Nephron (organoid): Measurements from ENCODE around the gene F7.
A peak's percentile ranks its signal among the peaks of the same experiment; 100 is the strongest.

ENCODE experiments used
- H3K27ac Mint-ChIP-seq, 3 experiments: 2 replicates each; pipeline ENCODE4 v1.8.0; 2020; ENCODE audit warnings: mixed read lengths in 3 of 3, mild to moderate bottlenecking in 2 of 3, moderate library complexity in 1 of 3
- H3K27me3 Mint-ChIP-seq: 2 replicates; pipeline ENCODE4 v1.8.0; 2021; ENCODE audit warnings: low read depth, mild to moderate bottlenecking, moderate library complexity, mixed read lengths
- H3K36me3 Mint-ChIP-seq: 2 replicates; pipeline ENCODE4 v1.8.0; 2020; ENCODE audit warnings: low read depth, mixed read lengths
- H3K4me1 Mint-ChIP-seq: 2 replicates; pipeline ENCODE4 v1.8.0; 2020; ENCODE audit warnings: mixed read lengths
- H3K4me3 Mint-ChIP-seq, 3 experiments: 2 replicates each; pipeline ENCODE4 v1.8.0; 2020; ENCODE audit warnings: mild to moderate bottlenecking in 3 of 3, mixed read lengths in 3 of 3, moderate library complexity in 2 of 3
- H3K9me3 Mint-ChIP-seq: 2 replicates; pipeline ENCODE4 v1.8.0; 2020; ENCODE audit warnings: mixed read lengths
- TF ChIP-seq, protein P1 (sequence below), 3 experiments: fragments of 200-600 bp; sonication (generic); IDR thresholded peaks; one replicate each; pipeline ENCODE4 v1.5.0; 2021; ENCODE audit warnings: antibody characterized with exemption in 3 of 3; ENCODE audit not compliant: unreplicated experiment in 3 of 3

F7 gene

GRCh38 chr13:113084094-113084942 is 21.3 kb upstream of the F7 start:
- peaks cover 19% of the 10 kb centered on the region for H3K27me3 Mint-ChIP-seq
- H3K9me3 Mint-ChIP-seq, result no peaks in the 10 kb centered on the region
- H3K36me3 Mint-ChIP-seq, result peaks cover 23% of the 10 kb centered on the region
- TF ChIP-seq, protein P1, sequence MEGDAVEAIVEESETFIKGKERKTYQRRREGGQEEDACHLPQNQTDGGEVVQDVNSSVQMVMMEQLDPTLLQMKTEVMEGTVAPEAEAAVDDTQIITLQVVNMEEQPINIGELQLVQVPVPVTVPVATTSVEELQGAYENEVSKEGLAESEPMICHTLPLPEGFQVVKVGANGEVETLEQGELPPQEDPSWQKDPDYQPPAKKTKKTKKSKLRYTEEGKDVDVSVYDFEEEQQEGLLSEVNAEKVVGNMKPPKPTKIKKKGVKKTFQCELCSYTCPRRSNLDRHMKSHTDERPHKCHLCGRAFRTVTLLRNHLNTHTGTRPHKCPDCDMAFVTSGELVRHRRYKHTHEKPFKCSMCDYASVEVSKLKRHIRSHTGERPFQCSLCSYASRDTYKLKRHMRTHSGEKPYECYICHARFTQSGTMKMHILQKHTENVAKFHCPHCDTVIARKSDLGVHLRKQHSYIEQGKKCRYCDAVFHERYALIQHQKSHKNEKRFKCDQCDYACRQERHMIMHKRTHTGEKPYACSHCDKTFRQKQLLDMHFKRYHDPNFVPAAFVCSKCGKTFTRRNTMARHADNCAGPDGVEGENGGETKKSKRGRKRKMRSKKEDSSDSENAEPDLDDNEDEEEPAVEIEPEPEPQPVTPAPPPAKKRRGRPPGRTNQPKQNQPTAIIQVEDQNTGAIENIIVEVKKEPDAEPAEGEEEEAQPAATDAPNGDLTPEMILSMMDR (IDR thresholded peaks at IDR 0.05; ENCODE audit: unreplicated experiment in 3 of 3), result no peak
- H3K4me1 Mint-ChIP-seq, result peaks cover 20% of the 10 kb centered on the region
- H3K27ac Mint-ChIP-seq, result no peak overlapping the region
- no peak overlapping the region for H3K4me3 Mint-ChIP-seq

GRCh38 chr13:113084943-113085540 is 20.5 kb upstream of the F7 start:
- H3K4me1 Mint-ChIP-seq, result peaks cover 22% of the 10 kb centered on the region
- H3K4me3 Mint-ChIP-seq, result no peak overlapping the region

DNA sequence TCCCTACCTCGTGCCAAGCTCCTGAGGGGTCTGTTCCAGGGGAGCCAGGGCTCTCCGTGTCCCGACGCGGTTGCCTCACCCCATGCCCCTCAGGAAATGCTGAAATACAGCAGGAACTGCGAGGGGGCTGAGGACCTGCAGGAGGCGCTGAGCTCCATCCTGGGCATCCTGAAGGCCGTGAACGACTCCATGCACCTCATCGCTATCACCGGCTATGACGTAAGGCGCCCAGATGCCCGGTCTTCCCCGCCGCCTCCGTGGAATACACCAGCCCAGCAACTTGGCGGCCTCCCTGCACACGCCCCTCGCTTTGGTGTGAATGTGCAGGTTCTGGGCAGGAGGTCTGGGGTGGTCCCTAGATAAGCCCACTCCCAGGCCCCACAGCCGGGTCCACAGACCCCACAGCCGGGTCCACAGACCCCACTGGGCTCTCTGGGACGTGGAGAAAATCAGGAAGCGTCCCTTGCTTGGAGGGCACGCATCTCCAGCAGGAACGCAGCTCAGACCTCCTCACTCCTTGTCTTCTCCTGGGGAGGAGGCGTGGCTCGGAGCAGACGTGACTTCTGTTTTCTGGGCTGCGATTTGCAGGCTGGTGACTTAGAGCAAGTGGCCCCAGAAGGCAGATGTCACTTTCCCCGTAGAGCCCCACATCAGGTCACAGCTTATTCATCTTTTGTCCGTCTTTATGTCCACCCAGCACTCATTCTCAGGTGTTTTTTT is 19.4 kb upstream of the F7 start:
- peaks cover 27% of the 10 kb centered on the region for H3K4me1 Mint-ChIP-seq
- TF ChIP-seq, protein P1 (IDR thresholded peaks at IDR 0.05; ENCODE audit: unreplicated experiment in 3 of 3), result peak in 1 of 3 experiments; percentile 10
- H3K9me3 Mint-ChIP-seq, result no peaks in the 10 kb centered on the region
- no peak overlapping the region for H3K4me3 Mint-ChIP-seq
- peaks cover 29% of the 10 kb centered on the region for H3K27me3 Mint-ChIP-seq
- peaks cover 25% of the 10 kb centered on the region for H3K36me3 Mint-ChIP-seq
- no peak overlapping the region for H3K27ac Mint-ChIP-seq

More at GRCh38 chr13:113084943-113085540, 20.5 kb upstream of the F7 start:
- peaks cover 21% of the 10 kb centered on the region for H3K36me3 Mint-ChIP-seq
- peaks cover 25% of the 10 kb centered on the region for H3K27me3 Mint-ChIP-seq
- no peak overlapping the region for H3K27ac Mint-ChIP-seq
- no peaks in the 10 kb centered on the region for H3K9me3 Mint-ChIP-seq
- TF ChIP-seq, protein P1 (IDR thresholded peaks at IDR 0.05; ENCODE audit: unreplicated experiment in 3 of 3), result no peak

DNA sequence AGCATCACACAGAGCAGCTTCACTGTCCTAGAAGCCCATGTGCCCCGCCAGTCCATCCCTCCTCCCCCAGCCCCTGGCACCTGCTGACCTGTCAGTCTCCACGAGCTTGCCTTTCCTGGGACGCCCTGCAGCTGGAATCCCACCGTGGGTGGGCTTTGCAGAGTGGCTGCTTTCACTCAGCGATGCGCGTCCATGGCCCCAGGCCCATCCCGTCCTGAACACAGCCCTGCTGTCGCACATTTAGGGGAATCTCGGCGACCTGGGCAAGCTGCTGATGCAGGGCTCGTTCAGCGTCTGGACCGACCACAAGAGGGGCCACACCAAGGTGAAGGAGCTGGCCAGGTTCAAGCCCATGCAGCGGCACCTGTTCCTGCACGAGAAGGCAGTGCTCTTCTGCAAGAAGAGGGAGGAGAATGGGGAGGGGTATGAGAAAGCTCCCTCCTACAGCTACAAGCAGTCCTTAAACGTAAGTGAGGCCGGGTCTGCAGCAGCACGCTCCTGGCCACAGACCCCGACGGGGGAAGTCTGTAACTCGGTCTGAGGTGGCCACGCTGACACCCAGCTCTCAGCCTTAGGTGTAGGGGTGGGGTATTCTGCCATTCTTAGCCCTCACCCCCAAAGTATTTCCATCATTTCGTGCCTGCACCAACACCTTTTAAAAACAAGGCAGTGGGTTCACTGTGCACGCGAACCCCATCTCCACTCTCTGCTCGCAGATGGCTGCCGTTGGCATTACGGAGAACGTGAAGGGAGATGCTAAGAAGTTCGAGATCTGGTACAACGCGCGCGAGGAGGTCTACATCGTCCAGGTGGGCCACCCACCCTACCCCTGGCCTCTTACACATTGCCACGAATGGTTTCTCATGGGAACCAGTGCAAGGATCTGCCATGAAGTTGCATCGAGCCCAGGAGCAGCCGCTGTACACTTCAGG is 18.3 kb upstream of the F7 start:
- H3K4me1 Mint-ChIP-seq, result peaks cover 23% of the 10 kb centered on the region
- H3K36me3 Mint-ChIP-seq, result peaks cover 26% of the 10 kb centered on the region
- H3K9me3 Mint-ChIP-seq, result no peaks in the 10 kb centered on the region
- no peak overlapping the region for H3K27ac Mint-ChIP-seq
- peaks cover 26% of the 10 kb centered on the region for H3K27me3 Mint-ChIP-seq
- TF ChIP-seq, protein P1 (IDR thresholded peaks at IDR 0.05; ENCODE audit: unreplicated experiment in 3 of 3), result no peak
- H3K4me3 Mint-ChIP-seq, result no peak overlapping the region

DNA sequence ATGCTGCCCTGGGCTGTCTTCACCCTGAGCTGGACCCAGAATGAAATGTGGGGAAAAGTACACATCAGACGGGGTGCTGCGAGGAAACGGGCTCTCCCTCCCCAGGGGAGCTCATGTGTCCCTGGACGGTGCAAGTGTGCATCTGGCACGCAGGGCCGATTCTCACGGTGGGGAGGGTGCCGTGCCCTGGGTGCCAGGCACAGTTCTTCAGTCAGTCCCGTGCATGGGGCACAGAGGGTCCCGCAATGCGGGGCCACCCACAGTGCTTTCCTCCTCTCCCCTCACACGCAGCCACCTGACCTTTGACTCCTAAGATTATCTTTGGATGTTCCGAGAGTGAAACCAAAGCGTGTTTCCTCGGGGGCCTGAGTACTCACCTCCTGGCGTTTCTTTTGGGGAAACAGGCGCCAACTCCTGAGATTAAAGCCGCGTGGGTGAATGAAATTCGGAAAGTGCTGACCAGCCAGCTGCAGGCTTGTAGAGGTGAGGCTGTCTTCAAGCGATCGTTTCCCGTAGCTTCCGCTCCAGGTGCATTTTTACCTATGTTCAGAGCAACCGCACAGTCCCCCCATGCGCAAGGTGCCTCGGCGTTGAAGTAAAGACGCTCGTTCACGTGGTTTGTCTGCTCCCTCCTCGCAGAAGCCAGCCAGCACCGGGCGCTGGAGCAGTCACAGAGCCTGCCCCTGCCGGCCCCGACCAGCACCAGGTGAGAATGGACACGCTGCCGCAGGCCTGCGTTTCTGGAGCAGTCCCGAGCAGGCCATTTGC is 17.5 kb upstream of the F7 start:
- Mint-ChIP-seq H3K36me3 (peaks cover 26% of the 10 kb centered on the region), H3K9me3 (no peaks in the 10 kb centered on the region), H3K27me3 (peaks cover 26% of the 10 kb centered on the region), H3K4me3 (no peak overlapping the region), H3K4me1 (peaks cover 23% of the 10 kb centered on the region), H3K27ac (no peak overlapping the region)
- TF ChIP-seq, protein P1 (IDR thresholded peaks at IDR 0.05; ENCODE audit: unreplicated experiment in 3 of 3), result no peak
